ENCODE results near the gene PROSER2.

The PROSER2 gene, protein sequence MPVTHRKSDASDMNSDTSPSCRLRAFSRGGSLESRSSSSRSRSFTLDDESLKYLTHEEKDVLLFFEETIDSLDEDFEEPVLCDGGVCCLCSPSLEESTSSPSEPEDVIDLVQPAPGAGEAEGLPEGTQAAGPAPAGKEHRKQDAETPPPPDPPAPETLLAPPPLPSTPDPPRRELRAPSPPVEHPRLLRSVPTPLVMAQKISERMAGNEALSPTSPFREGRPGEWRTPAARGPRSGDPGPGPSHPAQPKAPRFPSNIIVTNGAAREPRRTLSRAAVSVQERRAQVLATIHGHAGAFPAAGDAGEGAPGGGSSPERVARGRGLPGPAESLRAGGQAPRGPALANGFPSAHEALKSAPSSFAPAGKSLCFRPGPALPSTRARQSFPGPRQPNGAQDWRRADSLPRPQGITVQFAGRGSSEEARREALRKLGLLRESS

DNA sequence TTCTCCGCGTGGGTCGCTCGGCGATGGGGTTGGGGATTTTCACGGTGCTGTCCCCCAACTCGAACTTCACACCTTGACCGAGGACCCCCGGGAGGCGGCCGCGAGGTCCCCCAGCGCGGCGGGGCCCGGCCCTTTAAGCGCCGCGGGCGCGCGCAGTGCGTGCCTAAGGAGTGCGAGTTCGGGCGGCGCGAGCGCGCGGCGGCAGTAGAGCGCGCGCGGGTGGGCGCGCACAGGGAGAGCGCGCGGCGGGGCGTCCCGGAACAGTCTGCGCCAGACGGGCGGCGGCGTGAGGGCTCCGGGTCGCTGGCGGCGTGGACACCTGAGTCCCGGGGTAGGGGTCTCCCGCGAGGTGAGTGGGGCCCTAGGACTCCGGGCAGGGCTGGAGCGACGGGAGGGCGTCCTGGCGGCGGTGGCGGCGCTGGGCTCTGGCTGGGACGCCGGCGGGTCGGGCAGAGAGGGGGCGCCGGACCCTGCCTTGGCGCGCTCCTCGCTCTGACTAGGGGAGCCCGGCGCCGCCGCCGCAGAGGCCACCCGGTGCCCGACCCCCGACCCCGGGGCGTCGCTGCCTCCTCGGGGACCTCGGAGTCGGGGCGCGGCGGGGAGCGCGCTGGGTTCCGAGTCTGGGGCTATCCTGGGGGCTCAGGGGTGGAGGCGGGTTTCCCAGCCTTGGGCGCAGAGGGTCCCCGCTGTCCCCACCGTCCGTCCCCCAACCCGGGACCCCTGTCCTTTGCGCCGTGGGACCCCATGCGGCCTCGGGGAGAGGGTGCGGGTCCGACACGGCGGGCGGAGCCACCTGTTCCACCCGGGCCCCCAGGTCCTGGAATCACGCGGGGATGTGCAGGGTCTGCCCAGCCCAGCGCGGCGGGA lies at the start of gene PROSER2:
Gene PROSER2 (plus strand): TSS at position 235 of the 867 bp plus-strand sequence. CDS start 28,722 bp downstream, outside the sequence.
- DNase-seq (ENCODE audit: low read depth in 2 of 2) = peak in 1 of 2 donors; percentile 34

DNA sequence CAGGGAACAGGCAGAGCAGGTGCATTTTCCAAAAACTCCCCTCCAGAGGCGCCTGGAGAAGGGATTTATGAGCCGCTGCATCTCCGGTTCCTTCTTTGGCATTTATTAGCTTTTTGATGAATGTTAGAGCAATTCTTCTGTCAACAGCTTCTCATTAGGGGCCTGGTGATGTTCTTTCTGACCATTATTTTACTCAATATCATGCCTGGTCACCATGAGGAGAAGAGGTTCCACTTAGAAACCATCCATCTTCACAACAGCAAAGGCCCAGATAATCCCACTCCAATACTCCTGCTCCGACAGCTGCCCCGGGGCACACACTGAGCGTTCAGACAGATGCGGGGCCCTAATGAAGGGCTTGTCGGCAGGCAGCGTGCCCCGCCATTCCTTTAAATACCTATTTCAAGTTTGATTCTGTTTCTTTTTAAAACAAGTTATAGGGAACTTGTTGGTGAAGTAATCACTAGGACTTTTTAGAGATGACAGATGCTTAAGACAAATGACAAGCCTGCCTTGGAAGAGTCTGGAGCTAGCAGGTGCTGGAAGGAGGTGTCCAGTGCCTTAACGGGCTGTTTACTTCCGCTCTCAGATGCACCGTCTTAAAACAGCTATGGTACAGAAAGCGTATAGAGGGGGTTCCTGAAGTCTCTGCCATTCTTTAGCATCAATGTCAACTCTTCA lies 49.3 kb upstream of the PROSER2 start:
- DNase-seq (ENCODE audit: low read depth in 2 of 2) = no peak

DNA sequence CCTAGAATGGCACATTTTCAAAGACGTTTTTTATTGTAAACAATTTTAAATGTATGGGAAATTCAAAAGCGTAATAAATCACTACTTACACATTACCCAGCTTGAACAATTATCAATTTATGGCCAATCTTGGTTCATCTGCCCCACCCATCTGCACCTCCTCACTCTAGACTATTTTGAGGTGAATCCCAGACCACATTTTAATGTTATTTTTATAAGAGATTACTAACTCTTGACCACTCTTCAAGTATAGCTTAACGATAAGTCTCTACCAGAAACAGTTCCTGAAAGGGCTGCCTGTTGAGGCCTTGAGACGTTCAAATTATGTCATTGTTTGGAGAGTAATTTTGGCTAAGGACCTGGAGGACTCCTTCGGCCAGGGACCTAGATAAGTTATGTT lies 47.7 kb upstream of the PROSER2 start:
- DNase-seq (ENCODE audit: low read depth in 2 of 2) = no peak

DNA sequence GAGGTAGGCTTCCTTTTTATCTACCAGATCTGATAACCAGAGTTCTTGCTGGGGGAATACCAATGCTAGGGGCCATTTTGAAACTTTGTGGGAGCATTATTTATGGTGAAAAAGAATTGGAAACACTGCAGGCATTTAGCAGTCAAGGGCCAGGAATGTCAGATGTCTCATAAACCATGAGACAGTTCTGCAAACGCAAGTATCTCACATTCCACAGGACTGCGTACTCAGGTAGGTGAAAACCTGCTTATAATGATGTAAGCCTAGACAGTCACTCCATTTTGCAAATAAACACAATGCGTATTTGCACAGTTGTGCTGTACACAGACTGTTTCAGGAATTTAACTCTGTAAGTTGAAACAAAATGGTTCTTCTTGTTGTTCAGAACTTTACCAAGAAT lies 47.1 kb upstream of the PROSER2 start:
- no peak for DNase-seq (ENCODE audit: low read depth in 2 of 2)

DNA sequence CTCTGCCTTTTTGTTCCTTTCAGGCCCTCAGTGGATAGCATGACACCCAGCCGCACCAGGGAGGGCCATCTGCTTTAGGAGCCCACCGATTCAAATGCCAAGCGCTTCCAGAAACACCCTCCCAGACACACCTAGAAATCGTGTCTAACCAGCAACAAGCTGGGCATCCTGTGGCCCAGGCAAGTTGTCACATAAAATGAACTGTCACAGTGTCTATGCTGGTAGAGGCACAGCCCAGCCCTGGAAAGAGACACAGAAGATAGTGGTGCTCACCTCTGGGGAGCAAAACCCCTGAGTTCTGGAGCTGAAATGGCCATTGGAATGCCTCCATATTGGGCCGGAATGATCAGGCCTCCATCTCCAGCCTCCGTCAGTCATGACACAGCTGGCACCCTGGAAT lies 42.0 kb upstream of the PROSER2 start:
- DNase-seq (ENCODE audit: low read depth in 2 of 2) = no peak

DNA sequence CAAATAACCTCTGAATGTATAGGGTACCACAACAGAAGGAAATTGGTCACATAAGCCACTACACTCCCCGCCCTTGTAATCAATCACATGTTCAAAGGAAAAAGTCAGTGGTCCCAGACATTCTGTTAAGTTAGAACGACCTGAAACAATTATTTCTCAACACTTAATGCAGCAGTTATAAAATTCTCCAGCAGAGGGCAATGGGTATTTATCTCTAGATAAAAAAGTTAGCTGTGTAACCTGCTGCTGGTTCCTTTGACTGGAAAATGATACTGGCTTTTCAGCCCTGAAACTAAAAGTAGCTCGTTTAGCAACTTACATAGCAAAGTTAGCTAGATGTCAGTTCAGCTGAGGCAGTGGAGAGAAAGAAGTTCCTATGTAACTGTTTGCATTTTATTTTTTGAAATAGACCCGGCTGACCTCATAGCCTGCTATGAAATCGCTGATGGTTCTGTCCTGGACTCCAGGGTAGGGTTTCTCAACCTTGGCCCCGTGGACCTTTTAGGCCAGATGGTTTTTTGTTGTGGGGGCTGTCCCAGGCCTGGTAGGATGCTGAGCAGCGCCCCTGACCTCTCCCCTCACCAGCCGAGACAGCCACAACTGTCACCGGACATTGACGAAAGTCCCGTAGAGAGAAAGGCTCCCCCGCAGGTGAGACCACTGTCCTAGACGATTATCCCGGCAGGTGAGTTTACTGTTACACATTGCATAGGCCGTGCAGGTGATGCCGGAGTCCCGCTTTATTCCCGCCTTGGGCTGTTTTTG lies 40.2 kb upstream of the PROSER2 start:
- peak in 1 of 2 donors; percentile 7 for DNase-seq (ENCODE audit: low read depth in 2 of 2)

DNA sequence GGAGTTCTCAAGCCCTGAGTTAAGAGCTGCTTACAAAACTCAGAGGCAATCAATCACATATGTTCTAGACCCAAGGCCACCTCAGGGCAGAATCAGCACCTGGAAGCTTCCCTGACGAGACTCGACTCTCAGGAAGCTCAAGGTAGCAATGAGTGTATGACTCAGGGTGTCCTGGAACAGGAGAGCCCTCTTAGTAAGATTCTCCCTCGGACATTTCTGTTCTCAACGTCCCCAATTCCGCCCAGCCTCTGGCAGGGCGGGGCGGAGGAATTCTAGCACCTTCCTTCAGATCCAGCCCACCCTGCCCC lies 39.6 kb upstream of the PROSER2 start:
- no peak for DNase-seq (ENCODE audit: low read depth in 2 of 2)

DNA sequence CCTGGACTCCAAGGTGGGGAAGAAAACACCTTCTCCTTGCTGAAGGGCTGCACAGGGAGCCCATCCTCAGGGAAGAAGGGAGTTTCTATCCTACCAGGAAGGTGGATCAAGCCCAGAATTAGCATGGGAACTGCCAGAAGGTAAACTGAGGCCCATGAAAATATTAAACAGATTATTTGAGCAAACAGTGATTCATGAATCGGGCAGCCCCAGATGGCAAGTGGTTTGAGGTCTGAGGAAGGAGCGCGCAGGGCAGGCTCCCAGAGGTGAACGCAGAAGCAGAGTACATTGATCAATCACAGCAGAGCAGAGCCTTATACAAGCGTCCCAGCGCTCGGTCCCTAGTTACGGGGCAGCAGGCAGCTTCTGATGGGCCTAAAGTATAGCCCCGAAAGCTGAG lies 35.8 kb upstream of the PROSER2 start:
- DNase-seq (ENCODE audit: low read depth in 2 of 2) = no peak

DNA sequence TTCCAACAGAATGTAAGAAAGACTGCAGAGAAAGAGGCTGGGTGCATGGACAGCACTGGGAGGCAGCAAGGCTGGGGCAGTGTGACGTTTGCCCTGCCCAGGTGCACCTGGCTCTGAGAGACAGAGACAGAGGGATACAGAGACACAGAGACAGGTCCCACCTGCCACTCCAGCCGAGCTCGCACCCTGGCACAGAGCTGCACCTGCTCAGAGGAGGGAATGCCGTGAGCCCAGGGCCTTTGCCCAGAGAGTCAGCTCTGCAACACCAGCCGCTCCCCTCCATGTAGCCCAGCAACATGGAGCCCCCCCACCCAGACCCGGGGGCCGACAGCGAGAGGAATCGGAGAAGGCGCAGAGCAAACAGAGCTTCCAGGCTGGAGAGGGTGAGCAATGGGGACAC lies 35.3 kb upstream of the PROSER2 start:
- no peak for DNase-seq (ENCODE audit: low read depth in 2 of 2)

DNA sequence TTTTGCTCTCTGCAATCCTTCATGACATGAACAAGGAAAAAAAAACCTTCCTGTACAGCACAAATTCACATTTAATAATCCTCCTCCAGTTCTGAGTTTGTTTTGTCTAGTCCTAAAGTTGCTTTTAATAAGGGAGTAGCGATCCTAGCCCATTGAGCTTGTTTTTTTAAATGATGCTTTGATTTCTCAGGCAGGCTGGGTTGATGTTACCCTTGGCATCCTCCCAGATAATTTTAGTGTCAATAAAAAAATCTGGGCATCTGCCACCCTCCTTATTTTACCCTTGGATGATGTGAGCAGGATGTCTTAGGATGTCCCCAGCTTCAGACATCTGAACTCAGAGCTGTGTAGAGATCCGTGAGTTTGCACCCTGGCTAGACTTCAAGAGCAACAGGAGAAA lies 33.9 kb upstream of the PROSER2 start:
- no peak for DNase-seq (ENCODE audit: low read depth in 2 of 2)

DNA sequence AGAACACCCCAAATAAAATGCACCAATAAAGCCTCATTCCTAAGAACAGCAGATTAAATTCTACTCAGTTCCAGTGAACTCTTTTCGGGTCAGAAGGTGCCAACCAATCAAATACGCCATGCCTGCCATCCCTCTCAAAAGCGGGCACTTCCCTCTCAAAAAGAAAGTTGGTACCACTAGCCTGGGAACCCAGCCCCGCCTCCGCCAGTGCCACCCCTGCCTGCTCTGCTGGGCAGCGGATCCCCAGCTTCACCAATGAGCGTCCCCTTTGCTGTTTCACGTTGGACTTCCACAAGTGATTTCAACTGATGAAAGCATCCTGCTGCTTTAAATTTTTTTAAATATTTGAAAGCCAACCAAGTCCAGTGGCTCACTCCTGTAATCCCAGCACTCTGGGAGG lies 33.2 kb upstream of the PROSER2 start:
- DNase-seq (ENCODE audit: low read depth in 2 of 2) = no peak

DNA sequence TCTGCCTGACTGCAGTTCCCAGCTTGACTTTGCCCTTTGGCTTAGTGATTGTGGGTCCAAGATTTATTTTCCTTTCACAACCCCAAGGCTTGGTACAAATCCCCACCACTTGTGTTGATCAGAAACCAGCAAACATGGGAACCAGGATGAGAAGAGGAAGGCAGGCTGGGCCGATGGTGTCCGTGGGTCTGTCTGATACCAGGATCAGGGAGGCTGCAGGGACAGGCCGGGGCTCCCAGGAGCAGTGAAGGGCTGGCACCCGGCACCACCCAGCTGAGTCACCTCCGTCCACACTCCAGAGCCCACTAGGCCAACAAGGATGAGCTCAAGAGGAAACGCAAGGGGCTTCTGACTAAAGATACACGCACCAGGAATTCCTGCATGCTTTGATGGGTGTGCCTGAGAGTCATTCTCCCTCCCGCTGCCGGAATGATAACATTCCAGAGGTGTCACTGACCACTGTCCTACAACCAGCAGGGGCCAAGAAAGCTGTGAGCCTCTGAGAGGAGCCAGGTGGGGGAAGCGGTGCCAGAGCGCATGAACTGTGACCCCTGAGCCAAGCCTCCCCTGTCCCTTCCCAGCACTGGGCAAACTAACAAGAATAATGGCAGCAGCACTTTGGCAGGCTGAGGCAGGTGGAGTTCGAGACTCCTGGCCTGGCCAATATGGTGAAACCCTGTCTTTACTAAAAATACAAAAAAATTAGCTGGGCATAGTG lies 29.2 kb upstream of the PROSER2 start:
- no peak for DNase-seq (ENCODE audit: low read depth in 2 of 2)

DNA sequence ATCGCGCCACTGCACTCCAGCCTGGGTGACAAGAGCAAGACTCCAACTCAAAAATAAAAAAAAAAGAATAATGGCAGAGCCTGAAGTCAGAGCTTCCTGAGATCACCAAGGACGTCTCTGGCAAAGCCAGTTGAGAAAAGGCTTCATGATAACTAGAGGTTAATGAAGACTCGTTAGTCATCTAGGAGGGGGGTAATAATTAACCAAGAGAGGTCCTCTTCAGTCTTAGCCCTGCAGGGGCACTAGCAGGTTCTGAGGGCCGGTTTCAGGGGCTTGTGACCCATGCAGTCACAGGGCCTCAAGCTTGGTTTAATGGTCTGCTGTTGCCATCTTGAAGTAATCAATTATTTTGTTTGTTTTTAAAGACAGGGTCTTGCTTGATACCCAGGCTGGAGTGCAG lies 28.6 kb upstream of the PROSER2 start:
- no peak for DNase-seq (ENCODE audit: low read depth in 2 of 2)

DNA sequence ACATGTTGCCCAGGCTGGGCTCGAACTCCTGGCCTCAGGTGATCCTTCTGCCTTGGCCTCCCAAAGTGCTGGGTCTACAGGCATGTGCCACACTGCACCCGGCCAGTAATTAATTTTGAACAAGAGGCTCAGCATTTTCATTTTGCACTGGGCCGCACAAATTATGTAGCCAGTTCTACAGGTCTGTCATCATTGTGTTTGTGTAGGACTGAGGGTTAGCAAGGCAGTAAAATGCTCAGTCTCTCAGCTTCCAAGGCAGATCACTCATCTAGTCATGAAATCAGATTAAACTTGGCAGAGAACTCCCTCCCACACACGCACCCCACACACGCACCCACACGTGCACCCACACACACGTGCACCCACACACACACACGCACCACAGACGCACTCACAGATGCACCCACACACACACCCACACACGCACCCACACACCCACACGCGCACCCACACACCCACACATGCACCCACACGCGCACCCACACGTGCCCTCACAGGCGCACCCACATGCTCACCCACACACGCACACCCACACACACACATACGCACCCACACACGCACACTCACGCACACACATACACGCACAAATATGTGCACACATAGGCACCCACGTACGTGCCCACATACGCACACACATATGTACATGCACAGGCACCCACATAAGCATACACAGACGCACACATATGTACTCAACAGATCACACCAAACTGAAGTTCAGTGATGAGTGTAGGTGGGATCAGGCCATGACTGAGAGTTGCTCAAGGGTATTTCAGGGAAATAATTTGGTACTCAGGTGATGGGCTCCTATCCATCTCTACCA lies 27.8 kb upstream of the PROSER2 start:
- no peak for DNase-seq (ENCODE audit: low read depth in 2 of 2)

DNA sequence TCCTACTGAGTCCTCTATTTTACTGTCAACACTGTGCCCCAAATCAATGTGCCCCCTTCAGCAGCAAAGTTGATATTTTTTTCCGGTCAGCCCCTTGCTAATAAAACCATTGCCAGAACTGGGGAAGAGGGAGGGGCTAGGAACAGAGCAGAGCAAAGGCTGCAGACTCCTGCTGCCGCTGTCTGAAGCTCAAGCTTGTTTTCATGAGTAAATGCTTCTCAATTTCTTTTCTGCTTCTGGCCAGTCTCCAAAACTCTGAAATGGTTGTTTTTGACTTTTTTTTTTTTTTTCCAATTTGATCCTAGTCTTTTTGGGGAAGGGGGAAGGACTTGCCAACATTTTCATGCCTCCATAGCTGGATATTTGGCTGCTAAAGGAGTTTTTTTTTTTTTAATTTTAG lies 26.7 kb upstream of the PROSER2 start:
- DNase-seq (ENCODE audit: low read depth in 2 of 2) = no peak

DNA sequence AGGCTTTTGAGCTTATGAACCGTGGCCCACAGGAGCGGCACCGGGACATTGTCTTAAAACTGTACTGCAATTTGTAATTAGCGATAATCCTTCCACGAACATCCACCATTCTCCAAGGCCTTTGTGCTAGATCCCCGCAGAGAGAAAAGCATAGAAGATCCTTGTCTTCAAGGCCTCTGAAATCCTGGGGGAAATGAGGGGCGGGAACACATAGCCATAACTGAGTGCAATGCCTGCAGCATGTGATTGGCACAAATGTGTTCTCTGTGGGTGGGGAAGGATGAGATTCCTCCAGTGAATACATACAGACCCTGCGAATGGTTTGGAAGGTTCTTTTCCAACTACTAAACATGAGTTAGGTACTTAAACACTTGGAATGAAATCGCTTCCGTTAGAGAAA lies 25.9 kb upstream of the PROSER2 start:
- no peak for DNase-seq (ENCODE audit: low read depth in 2 of 2)

DNA sequence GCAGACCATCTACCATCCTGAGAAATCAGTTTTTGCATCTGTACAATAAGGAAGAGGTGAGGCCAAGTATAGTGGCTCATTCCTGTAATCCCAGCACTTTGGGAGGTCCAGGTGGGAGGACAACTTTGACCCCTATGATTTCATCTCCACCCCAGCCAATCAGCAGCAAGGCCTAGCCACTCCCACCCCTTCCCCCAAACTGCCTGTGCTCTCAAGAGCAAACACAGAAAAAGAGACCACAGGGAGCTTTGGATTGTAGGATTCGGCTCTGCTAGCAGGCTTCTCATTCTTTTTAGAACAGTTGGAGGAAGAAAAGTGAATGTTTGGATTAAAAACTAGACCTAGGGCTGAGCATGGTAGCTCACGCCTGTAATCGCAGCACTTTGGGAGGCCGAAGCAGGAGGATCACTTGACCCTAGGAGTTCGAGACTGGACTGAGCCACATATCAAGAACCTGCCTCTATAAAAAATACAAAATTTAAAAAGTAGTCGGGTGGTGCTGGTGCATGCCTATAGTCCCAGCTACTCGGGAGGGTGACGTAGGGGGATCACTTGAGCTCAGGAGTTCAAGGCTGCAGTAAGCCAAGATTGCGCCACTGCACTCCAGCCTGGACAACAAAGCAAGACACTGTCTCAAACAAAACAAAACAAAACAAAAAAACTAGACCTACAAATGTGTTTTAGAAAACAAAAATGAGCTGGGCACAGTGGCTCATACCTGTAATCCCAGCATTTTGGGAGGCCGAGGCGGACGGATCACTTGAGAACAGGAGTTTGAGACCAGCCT lies 25.1 kb upstream of the PROSER2 start:
- no peak for DNase-seq (ENCODE audit: low read depth in 2 of 2)

DNA sequence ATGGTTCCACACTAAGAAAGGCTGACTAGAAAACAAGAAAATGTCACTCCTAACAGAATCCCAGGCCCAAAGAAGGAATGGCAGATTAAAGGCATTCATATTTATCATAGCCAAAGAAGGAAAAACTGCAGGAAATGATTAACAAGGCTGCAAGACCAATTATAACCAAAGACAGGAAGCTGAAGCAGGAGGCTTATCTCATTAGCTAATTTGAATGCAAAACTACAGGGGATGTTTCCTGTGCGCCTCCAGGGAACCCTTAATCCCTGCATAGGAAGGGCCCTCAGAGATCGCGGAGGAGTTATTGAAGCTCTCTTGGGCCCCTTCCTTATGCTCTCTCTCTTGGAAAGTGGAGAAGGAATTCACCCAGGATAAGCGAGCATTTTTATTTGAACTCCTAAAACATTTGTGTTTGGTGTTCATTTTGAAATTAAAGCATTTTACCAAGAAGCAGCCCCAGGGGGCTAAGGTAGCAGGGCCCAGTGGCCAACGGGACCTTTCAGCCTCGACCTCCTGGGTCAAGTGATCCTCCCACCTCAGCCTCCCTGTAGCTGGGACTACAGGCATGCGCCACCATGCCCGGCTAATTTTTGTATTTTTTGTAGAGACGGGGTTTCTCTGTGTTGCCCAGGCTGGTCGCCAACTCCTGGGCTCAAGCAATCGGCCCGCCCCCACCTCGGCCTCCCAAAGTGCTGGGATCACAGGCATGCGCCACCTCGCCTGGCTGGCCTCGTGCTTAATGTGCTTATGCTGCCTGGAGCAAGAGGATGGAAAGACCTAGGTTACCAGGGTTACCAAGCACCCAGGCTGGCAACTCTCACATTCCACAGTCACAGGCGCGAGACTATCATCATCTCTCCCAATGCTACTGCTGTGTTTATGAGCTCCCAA lies 24.1 kb upstream of the PROSER2 start:
- DNase-seq (ENCODE audit: low read depth in 2 of 2) = no peak

DNA sequence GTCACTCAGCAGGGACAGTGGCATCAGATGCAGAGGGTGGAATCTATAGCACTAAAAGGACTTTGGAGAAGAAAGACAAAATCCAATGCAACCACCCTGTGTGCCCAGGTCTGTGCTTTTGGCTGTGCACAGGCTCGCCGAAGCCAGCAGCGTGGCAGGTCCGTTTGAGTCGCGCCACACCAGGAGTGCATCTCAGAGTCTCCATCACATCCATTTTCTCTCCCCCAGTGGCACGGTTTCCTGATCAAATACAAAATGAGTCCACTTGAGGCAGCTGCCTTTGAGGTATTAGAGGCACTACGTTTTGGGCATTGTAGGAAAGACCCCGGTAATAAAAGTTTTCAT lies 23.4 kb upstream of the PROSER2 start:
- no peak for DNase-seq (ENCODE audit: low read depth in 2 of 2)

Data from activated CD4-positive, alpha-beta T cell treated with anti-CD3 and anti-CD28 coated beads for 24 hours (primary cell).